H1 (cell line): Measurements from ENCODE around the gene AGBL4.

Experiments
- EZH2 ChIP-seq: fragments of 200-600 bp; sonication (generic); IDR thresholded peaks from 2 replicates; pipeline ENCODE4 v1.7.1; 2012; ENCODE audit warnings: low read depth, mild to moderate bottlenecking, moderate library complexity, low read length, inconsistent platforms; ENCODE audit not compliant: severe bottlenecking
- GTF2F1 ChIP-seq: IDR thresholded peaks from 2 replicates; pipeline ENCODE4 v1.6.1; 2012; ENCODE audit warnings: low read depth, low read length, improper control_type of control experiment, borderline replicate concordance
- KDM1A ChIP-seq: fragments of 200-600, 300-600 bp; sonication (generic); IDR thresholded peaks from 2 replicates; pipeline ENCODE4 v1.7.1; 2016; ENCODE audit warnings: mild to moderate bottlenecking, low read length, borderline replicate concordance
- NRF1 ChIP-seq: IDR thresholded peaks from 2 replicates; pipeline ENCODE4 v1.6.1; 2011; ENCODE audit warnings: mild to moderate bottlenecking, low read depth, low read length, improper control_type of control experiment
- POLR2A ChIP-seq, 2 experiments: IDR thresholded peaks; 1 replicate in 1 of 2; 2 replicates in 1 of 2; pipeline ENCODE4 v1.6.1; 2011; ENCODE audit warnings: low read depth in 2 of 2, low read length in 2 of 2, mild to moderate bottlenecking in 2 of 2; ENCODE audit errors: control extremely low read depth in 1 of 2
- RAD21 ChIP-seq, 2 experiments: IDR thresholded peaks in 1 of 2; conservative IDR thresholded peaks in 1 of 2; 2 replicates each; pipeline ENCODE4 v1.6.1; 2011; ENCODE audit warnings: low read depth in 2 of 2, low read length in 2 of 2, improper control_type of control experiment in 1 of 2, inconsistent platforms in 1 of 2, mild to moderate bottlenecking in 1 of 2, moderate library complexity in 1 of 2
- RFX5 ChIP-seq: IDR thresholded peaks from 2 replicates; pipeline ENCODE4 v1.6.1; 2011; ENCODE audit warnings: low read depth, low read length, improper control_type of control experiment, borderline replicate concordance
- SUZ12 ChIP-seq: fragments of 200-600 bp; sonication (generic); IDR thresholded peaks from 2 replicates; pipeline ENCODE4 v1.6.1; 2012; ENCODE audit warnings: mild to moderate bottlenecking, inconsistent platforms, low read length, moderate library complexity, mixed read lengths
- TF ChIP-seq, protein P1 (sequence below), 3 experiments: IDR thresholded peaks; 1 replicate in 2 of 3; 2 replicates in 1 of 3; pipeline versions ENCODE4 v1.5.1 to v1.6.1; 2011; ENCODE audit warnings: low read length in 3 of 3, mild to moderate bottlenecking in 3 of 3, inconsistent platforms in 2 of 3, low read depth in 1 of 3, moderate library complexity in 1 of 3; ENCODE audit not compliant: insufficient read depth in 1 of 3; ENCODE audit errors: control extremely low read depth in 1 of 3

GRCh38 chr1:49051647-49052046 lies 972.1 kb downstream of the AGBL4 start:
- no peak for TF ChIP-seq RFX5
- no peak for TF ChIP-seq POLR2A (IDR thresholded peaks at IDR 0.05; ENCODE audit: control extremely low read depth in 1 of 2, low read depth in 2 of 2, low read length in 2 of 2)
- TF ChIP-seq, protein P1, sequence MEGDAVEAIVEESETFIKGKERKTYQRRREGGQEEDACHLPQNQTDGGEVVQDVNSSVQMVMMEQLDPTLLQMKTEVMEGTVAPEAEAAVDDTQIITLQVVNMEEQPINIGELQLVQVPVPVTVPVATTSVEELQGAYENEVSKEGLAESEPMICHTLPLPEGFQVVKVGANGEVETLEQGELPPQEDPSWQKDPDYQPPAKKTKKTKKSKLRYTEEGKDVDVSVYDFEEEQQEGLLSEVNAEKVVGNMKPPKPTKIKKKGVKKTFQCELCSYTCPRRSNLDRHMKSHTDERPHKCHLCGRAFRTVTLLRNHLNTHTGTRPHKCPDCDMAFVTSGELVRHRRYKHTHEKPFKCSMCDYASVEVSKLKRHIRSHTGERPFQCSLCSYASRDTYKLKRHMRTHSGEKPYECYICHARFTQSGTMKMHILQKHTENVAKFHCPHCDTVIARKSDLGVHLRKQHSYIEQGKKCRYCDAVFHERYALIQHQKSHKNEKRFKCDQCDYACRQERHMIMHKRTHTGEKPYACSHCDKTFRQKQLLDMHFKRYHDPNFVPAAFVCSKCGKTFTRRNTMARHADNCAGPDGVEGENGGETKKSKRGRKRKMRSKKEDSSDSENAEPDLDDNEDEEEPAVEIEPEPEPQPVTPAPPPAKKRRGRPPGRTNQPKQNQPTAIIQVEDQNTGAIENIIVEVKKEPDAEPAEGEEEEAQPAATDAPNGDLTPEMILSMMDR (IDR thresholded peaks at IDR 0.05; ENCODE audit: control extremely low read depth in 1 of 3, insufficient read depth in 1 of 3, low read depth in 1 of 3, low read length in 3 of 3), result no peak
- no peak for TF ChIP-seq EZH2
- no peak for TF ChIP-seq NRF1
- no peak for TF ChIP-seq RAD21 (IDR thresholded peaks at IDR 0.05 in 1 of 2, conservative IDR thresholded peaks at IDR 0.05 in 1 of 2; ENCODE audit: low read depth in 2 of 2, low read length in 2 of 2)
- no peak for TF ChIP-seq GTF2F1
- TF ChIP-seq SUZ12, result no peak
- no peak for TF ChIP-seq KDM1A
